Measurements from ENCODE around the gene IQCE. TPM values are rescaled to one million over a fixed set of nuclear protein-coding genes. Genes with fewer than 3 reads are reported as not detected.
A peak's percentile ranks its signal among the peaks of the same experiment; 100 is the strongest.
"Not testable (repeated sequence)": the region's sequence is repeated elsewhere in the genome, so short reads cannot be mapped to it uniquely, and the experiment has no call there.

Gene IQCE
- total RNA-seq, 3 donors from 2014 or later (not counting 1 experiment from before 2014, with no cell fraction given), result 9.6 to 13.5 (median 11.3) TPM

DNA sequence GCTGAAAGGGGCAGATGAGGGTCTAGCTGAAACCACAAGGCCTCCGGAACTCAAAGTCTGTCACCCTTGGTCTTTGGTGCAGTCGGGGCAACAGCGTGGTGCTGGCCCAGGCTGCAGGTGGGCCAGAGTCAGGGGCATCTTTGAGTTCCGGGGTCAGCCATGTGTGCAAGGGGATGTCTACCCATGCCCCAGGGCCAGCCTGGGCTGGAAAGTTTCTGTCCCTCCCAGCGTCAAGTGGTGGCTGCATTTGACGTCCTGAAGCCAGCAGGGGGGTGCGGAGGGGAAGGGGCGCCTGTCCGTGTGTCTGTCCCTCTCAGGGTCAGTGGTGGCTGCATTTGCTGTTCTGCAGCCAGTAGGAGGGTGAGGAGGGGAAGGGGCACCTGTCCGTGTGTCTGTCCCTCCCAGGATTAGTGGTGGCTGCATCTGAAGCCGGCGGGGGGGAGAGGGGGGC, 4.1 kb upstream of the IQCE start:
- TF ChIP-seq, protein P1, sequence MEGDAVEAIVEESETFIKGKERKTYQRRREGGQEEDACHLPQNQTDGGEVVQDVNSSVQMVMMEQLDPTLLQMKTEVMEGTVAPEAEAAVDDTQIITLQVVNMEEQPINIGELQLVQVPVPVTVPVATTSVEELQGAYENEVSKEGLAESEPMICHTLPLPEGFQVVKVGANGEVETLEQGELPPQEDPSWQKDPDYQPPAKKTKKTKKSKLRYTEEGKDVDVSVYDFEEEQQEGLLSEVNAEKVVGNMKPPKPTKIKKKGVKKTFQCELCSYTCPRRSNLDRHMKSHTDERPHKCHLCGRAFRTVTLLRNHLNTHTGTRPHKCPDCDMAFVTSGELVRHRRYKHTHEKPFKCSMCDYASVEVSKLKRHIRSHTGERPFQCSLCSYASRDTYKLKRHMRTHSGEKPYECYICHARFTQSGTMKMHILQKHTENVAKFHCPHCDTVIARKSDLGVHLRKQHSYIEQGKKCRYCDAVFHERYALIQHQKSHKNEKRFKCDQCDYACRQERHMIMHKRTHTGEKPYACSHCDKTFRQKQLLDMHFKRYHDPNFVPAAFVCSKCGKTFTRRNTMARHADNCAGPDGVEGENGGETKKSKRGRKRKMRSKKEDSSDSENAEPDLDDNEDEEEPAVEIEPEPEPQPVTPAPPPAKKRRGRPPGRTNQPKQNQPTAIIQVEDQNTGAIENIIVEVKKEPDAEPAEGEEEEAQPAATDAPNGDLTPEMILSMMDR (IDR thresholded peaks at IDR 0.05), result no peak
- Mint-ChIP-seq H3K4me1 (peaks cover 25 to 37% of the 10 kb centered on the region in 2 donors), H3K9me3 (no peaks in the 10 kb centered on the region), H3K4me3 (peak overlapping the region; percentile 88), H3K36me3 (no peaks in the 10 kb centered on the region), H3K27me3 (ENCODE audit: low read depth in 2 of 2) (no peaks in the 10 kb centered on the region), H3K27ac (peak overlapping the region; percentile 54 to 86)
- no peaks in the 10 kb centered on the region for H3K27me3 ChIP-seq (ENCODE audit: control insufficient read depth, insufficient read depth, low read length)
- peaks cover 34% of the 10 kb centered on the region for H3K4me1 ChIP-seq (ENCODE audit: control insufficient read depth, insufficient read depth, low read length)
- no peak overlapping the region for H3K27ac ChIP-seq (ENCODE audit: low read length)
- H3K4me3 ChIP-seq (ENCODE audit: low read length), result peak overlapping the region; percentile 89
- DNase-seq (peak in 1 of 2 donors; percentile 33), ATAC-seq (no peak)
- no peaks in the 10 kb centered on the region for H3K9me3 ChIP-seq (ENCODE audit: control insufficient read depth, insufficient read depth, low read length)
- H3K36me3 ChIP-seq (ENCODE audit: control insufficient read depth, insufficient read depth, low read length), result peaks cover 8% of the 10 kb centered on the region
- intact Hi-C loops (cut with micrococcal nuclease), result loop anchor here (1.0 to 10.0 kb wide), 6 partner anchors 24 to 150 kb away; partner anchors contain the start of genes CHST12, GRIFIN and TTYH3
- WGBS (ENCODE audit: insufficient coverage), result 2% methylated on average over 12 of the region's 12 CpGs

DNA sequence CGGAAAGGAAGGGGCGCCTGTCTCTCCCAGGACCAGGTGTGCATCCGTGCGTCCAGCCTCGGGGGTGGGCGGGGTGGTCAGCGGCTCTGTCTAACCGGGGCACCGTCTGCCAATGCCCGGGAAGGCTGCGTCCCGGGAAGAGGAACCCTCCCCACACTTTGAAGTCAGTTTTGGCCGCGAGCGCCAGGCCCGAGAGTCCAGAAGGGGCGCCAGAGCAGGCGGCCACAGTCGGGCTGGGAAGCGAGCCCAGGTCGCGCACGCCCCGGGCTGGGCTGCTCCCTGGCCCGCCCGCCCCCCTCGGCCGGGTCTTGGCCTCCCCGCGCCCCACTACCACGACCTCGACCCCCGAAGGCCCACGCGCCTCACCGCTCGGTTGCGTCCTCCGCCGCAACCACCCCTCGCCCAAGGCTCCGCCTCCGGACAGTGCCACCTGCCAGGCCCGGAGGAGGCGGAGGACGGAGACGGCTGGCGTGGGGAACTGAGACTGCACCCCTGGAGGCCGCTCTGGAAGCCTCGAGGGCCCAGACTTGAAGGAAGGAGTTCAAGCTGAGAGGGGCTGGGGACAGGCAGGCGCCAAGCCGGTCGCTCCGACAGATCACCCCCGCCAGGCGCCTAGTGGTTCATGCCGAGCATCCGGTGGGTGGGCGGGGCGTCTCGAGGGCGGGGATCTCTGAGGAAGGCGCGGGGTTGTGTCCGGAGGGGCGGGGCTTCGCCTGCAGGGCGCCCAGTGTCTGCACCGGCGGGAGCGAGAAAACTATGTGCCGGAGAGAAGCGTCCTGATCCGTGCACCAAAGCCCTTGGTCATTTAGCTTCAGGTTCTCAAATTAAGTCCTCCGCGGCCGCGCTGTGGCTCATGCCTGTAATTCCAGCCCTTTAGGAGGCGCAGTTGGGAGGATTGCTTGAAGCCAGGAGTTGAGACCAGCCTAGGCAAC, 3.4 kb upstream of the IQCE start, which contains the start of gene BRAT1:
Gene BRAT1 (minus strand): TSS at position 404 of the 932 bp plus-strand sequence. CDS start 1,093 bp downstream, outside the sequence.
- ATAC-seq, result peak; percentile 86 to 94 (median 90)
- H3K9me3 ChIP-seq (ENCODE audit: control insufficient read depth, insufficient read depth, low read length), result no peaks in the 10 kb centered on the region
- H3K27me3 ChIP-seq (ENCODE audit: control insufficient read depth, insufficient read depth, low read length), result no peaks in the 10 kb centered on the region
- peak; percentile 90 to 96 for DNase-seq
- Mint-ChIP-seq H3K4me3 (peak within 1 kb of the TSS; percentile 88), H3K27ac (peak within 1 kb of the TSS; percentile 73 to 86), H3K36me3 (no peaks in the 10 kb centered on the region), H3K9me3 (no peaks in the 10 kb centered on the region), H3K27me3 (ENCODE audit: low read depth in 2 of 2) (no peaks in the 10 kb centered on the region), H3K4me1 (peaks cover 30 to 41% of the 10 kb centered on the region in 2 donors)
- peaks cover 40% of the 10 kb centered on the region for H3K4me1 ChIP-seq (ENCODE audit: control insufficient read depth, insufficient read depth, low read length)
- peak within 1 kb of the TSS; percentile 89 for H3K4me3 ChIP-seq (ENCODE audit: low read length)
- peak within 1 kb of the TSS; percentile 99 for H3K27ac ChIP-seq (ENCODE audit: low read length)
- H3K36me3 ChIP-seq (ENCODE audit: control insufficient read depth, insufficient read depth, low read length), result peaks cover 8% of the 10 kb centered on the region
- TF ChIP-seq, protein P1 (IDR thresholded peaks at IDR 0.05), result peak; percentile 55
- WGBS (ENCODE audit: insufficient coverage), result under 1% methylated on average over 79 of the region's 79 CpGs
- intact Hi-C loops (cut with micrococcal nuclease), result loop anchor here (1.0 to 10.0 kb wide), 6 partner anchors 25 to 151 kb away; partner anchors contain the start of genes CHST12, GRIFIN and TTYH3

- H3K9me3 Mint-ChIP-seq, result no peaks in the 10 kb centered on the region
- Histone ChIP-seq H3K27ac (ENCODE audit: low read length) (no peak overlapping the region), H3K9me3 (ENCODE audit: control insufficient read depth, insufficient read depth, low read length) (no peaks in the 10 kb centered on the region), H3K4me3 (ENCODE audit: low read length) (peak overlapping the region; percentile 42), H3K36me3 (ENCODE audit: control insufficient read depth, insufficient read depth, low read length) (no peaks in the 10 kb centered on the region), H3K27me3 (ENCODE audit: control insufficient read depth, insufficient read depth, low read length) (no peaks in the 10 kb centered on the region), H3K4me1 (ENCODE audit: control insufficient read depth, insufficient read depth, low read length) (peaks cover 31% of the 10 kb centered on the region)
- TF ChIP-seq, protein P1 (IDR thresholded peaks at IDR 0.05), result no peak
- H3K36me3 Mint-ChIP-seq, result no peaks in the 10 kb centered on the region
- peak overlapping the region; percentile 78 for H3K4me3 Mint-ChIP-seq
- ATAC-seq (peak in 2 of 3 donors; percentile 0 to 3), DNase-seq (peak in 1 of 2 donors; percentile 59)
- intact Hi-C loops (cut with micrococcal nuclease), result loop anchor here (5.0 to 10.0 kb wide), 2 partner anchors 82 to 155 kb away; partner anchors contain the start of genes CHST12 and GRIFIN
- H3K27ac Mint-ChIP-seq, result peak overlapping the region in 1 of 2 donors; percentile 61
- H3K4me1 Mint-ChIP-seq, result peaks cover 15 to 24% of the 10 kb centered on the region in 2 donors
- WGBS (ENCODE audit: insufficient coverage), result 11% methylated on average over 52 of the region's 53 CpGs
- H3K27me3 Mint-ChIP-seq (ENCODE audit: low read depth in 2 of 2), result no peaks in the 10 kb centered on the region
Observed at GRCh38 chr7:2559283-2559950, 638 bp downstream of the IQCE start.

GRCh38 chr7:2563955-2564354, 5.2 kb downstream of the IQCE start:
- H3K27me3 Mint-ChIP-seq (ENCODE audit: low read depth in 2 of 2); DNase-seq; H3K4me3 Mint-ChIP-seq; H3K27ac Mint-ChIP-seq; H3K27ac ChIP-seq (ENCODE audit: low read length); ATAC-seq; H3K4me3 ChIP-seq (ENCODE audit: low read length); H3K36me3 Mint-ChIP-seq; H3K9me3 Mint-ChIP-seq; H3K36me3 ChIP-seq (ENCODE audit: control insufficient read depth, insufficient read depth, low read length); H3K9me3 ChIP-seq (ENCODE audit: control insufficient read depth, insufficient read depth, low read length); intact Hi-C loops (cut with micrococcal nuclease); H3K27me3 ChIP-seq (ENCODE audit: control insufficient read depth, insufficient read depth, low read length): not testable (repeated sequence)
- 100% methylated on average over 2 of the region's 3 CpGs for WGBS (ENCODE audit: insufficient coverage)
- peaks cover 6 to 11% of the 10 kb centered on the region in 2 donors for H3K4me1 Mint-ChIP-seq
- H3K4me1 ChIP-seq (ENCODE audit: control insufficient read depth, insufficient read depth, low read length), result peaks cover 18% of the 10 kb centered on the region

Measured in natural killer cell (primary cell).